Stomach smooth muscle (tissue), 2 donors: ENCODE data around the gene MEIS3.
"Not testable (repeated sequence)": the region's sequence is repeated elsewhere in the genome, so short reads cannot be mapped to it uniquely, and the experiment has no call there.

Experiments used
- H3K27ac ChIP-seq: one replicate; pipeline ENCODE4 v1.7.0; 2013; ENCODE audit warnings: mild to moderate bottlenecking, low read length, inconsistent platforms
- H3K27me3 ChIP-seq, 2 donors: one replicate each; pipeline ENCODE4 v1.7.0; 2013; ENCODE audit warnings: low read length in 2 of 2; ENCODE audit not compliant: insufficient read depth in 2 of 2, control insufficient read depth in 1 of 2
- H3K36me3 ChIP-seq, 2 donors: one replicate each; pipeline ENCODE4 v1.7.0; 2013; ENCODE audit warnings: low read length in 2 of 2; ENCODE audit not compliant: control insufficient read depth in 2 of 2, insufficient read depth in 2 of 2
- H3K4me1 ChIP-seq: one replicate; pipeline ENCODE4 v1.7.0; 2013; ENCODE audit warnings: low read length; ENCODE audit not compliant: control insufficient read depth, insufficient read depth
- H3K4me3 ChIP-seq, 2 donors: one replicate each; pipeline ENCODE4 v1.7.0; 2013; ENCODE audit warnings: low read length in 2 of 2
- H3K9ac ChIP-seq, 2 donors: one replicate each; pipeline ENCODE4 v1.7.0; 2013; ENCODE audit warnings: low read length in 2 of 2, mild to moderate bottlenecking in 1 of 2
- H3K9me3 ChIP-seq, 2 donors: one replicate each; pipeline ENCODE4 v1.7.0; 2013; ENCODE audit warnings: low read length in 2 of 2; ENCODE audit not compliant: control insufficient read depth in 2 of 2
- donor health status: healthy.
- donor health status: Pancreatic carcinoma.

Gene MEIS3

GRCh38 chr19:47415953-47416642, 3.2 kb downstream of the MEIS3 start:
- Histone ChIP-seq H3K9ac (no peak overlapping the region), H3K4me1 (peaks cover 19% of the 10 kb centered on the region), H3K9me3 (no peaks in the 10 kb centered on the region), H3K27ac (no peak overlapping the region), H3K4me3 (no peak overlapping the region), H3K27me3 (peaks cover 28 to 36% of the 10 kb centered on the region in 2 donors), H3K36me3 (no peaks in the 10 kb centered on the region)

DNA sequence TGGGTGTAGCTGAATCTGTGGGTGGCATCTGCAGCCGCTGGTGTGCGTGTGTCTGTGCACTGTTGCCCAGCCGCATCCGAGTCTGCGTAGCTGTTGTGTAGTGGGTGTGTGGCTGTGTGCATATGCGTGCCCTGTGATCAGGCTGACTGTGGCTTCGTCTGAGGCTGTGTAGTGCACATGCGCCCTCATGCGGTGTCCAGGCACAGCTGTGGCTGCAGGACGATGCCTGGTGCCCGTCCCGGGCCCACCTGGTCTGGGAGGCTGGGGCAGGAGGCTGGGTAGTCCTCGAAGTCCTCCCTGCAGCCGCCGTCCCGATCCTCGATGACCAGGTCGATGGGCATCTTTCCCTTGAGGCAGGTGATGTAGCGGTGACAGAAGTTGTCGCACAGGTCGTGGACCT, 4.9 kb downstream of the MEIS3 start:
- no peak overlapping the region for H3K27ac ChIP-seq
- H3K9ac ChIP-seq: no peak overlapping the region
- no peaks in the 10 kb centered on the region for H3K9me3 ChIP-seq
- H3K36me3 ChIP-seq: no peaks in the 10 kb centered on the region
- peaks cover 18% of the 10 kb centered on the region for H3K4me1 ChIP-seq
- H3K4me3 ChIP-seq: no peak overlapping the region
- H3K27me3 ChIP-seq: peaks cover 14 to 23% of the 10 kb centered on the region in 2 donors

GRCh38 chr19:47413941-47414340, 5.4 kb downstream of the MEIS3 start:
- Histone ChIP-seq H3K4me1 (peaks cover 13% of the 10 kb centered on the region), H3K36me3 (no peaks in the 10 kb centered on the region), H3K9ac (no peak overlapping the region), H3K27ac (no peak overlapping the region), H3K27me3 (peaks cover 10 to 22% of the 10 kb centered on the region in 2 donors), H3K4me3 (no peak overlapping the region), H3K9me3 (no peaks in the 10 kb centered on the region)

GRCh38 chr19:47411696-47412095, 7.6 kb downstream of the MEIS3 start:
- not testable (repeated sequence) for H3K4me3 ChIP-seq, H3K4me1 ChIP-seq, H3K9ac ChIP-seq, H3K27ac ChIP-seq, H3K9me3 ChIP-seq, H3K27me3 ChIP-seq, H3K36me3 ChIP-seq

DNA sequence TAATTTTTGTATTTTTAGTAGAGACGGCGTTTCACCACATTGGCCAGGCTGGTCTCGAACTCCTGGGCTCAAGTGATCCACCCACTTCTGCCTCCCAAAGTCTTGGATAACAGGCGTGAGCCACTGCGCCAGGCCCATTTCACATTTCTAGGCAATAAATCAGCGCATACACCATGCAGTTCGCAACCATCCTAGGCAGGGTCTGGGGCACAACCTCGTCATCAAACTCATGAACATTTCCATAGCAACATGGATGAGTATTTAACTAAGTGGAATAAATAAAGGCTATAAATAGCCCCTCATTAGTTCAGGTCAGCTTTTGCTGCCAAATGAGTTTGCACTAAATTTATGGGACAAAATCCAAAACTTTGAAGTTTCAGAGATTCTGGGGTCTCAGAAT, 8.2 kb downstream of the MEIS3 start:
- no peaks in the 10 kb centered on the region for H3K9me3 ChIP-seq
- no peak overlapping the region for H3K9ac ChIP-seq
- no peak overlapping the region for H3K27ac ChIP-seq
- no peaks in the 10 kb centered on the region for H3K36me3 ChIP-seq
- H3K4me3 ChIP-seq: no peak overlapping the region
- no peaks in the 10 kb centered on the region for H3K4me1 ChIP-seq
- peaks cover 0 to 3% of the 10 kb centered on the region in 2 donors for H3K27me3 ChIP-seq

GRCh38 chr19:47408156-47408938, 11.0 kb downstream of the MEIS3 start:
- Histone ChIP-seq H3K4me3 (no peak overlapping the region), H3K36me3 (no peaks in the 10 kb centered on the region), H3K27me3 (peaks cover 0 to 4% of the 10 kb centered on the region in 2 donors), H3K9ac (no peak overlapping the region), H3K9me3 (peaks cover 0 to 3% of the 10 kb centered on the region in 2 donors), H3K27ac (no peak overlapping the region), H3K4me1 (no peaks in the 10 kb centered on the region)

GRCh38 chr19:47407417-47407774, 11.9 kb downstream of the MEIS3 start:
- H3K4me1 ChIP-seq: no peaks in the 10 kb centered on the region
- no peak overlapping the region for H3K27ac ChIP-seq
- H3K27me3 ChIP-seq: peaks cover 0 to 4% of the 10 kb centered on the region in 2 donors
- H3K9ac ChIP-seq: no peak overlapping the region
- no peak overlapping the region for H3K4me3 ChIP-seq
- peaks cover 0 to 3% of the 10 kb centered on the region in 2 donors for H3K9me3 ChIP-seq
- no peaks in the 10 kb centered on the region for H3K36me3 ChIP-seq

- Histone ChIP-seq H3K4me1 (no peaks in the 10 kb centered on the region), H3K4me3 (no peak overlapping the region), H3K9ac (no peak overlapping the region), H3K36me3 (no peaks in the 10 kb centered on the region), H3K27ac (no peak overlapping the region), H3K27me3 (peaks cover 0 to 4% of the 10 kb centered on the region in 2 donors), H3K9me3 (peaks cover 0 to 3% of the 10 kb centered on the region in 2 donors)
These were observed 12.5 kb downstream of the MEIS3 start for GRCh38 chr19:47406711-47407416.

DNA sequence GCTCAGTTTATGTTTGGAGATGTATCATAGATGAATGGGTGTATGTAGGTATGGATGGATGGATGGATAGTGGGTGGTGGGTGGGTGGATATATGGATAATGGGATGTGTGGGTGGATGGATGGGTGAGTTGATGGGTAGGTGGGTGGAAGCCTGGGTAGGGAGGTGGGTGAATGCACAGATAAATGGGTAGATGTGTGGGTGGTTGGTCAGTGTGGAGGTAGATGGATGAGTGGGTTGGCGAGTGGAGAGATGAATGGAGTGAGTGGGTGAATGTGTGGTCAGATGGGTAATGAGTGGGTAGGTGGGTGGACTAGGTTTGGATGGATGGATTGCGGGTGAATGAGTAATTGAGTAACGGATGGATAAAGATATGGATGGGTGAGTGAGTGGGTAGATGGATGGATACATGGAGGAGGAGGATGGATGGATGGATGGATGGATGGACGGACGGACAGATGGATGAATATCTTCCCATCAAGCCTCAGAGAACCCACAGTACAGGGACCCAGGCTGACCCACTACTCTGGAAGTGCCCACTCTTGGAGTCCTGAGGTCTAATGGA, 13.4 kb downstream of the MEIS3 start:
- H3K36me3 ChIP-seq: no peaks in the 10 kb centered on the region
- no peak overlapping the region for H3K4me3 ChIP-seq
- H3K4me1 ChIP-seq: no peaks in the 10 kb centered on the region
- H3K9ac ChIP-seq: no peak overlapping the region
- H3K27ac ChIP-seq: no peak overlapping the region
- peaks cover 0 to 4% of the 10 kb centered on the region in 2 donors for H3K27me3 ChIP-seq
- H3K9me3 ChIP-seq: peaks cover 0 to 3% of the 10 kb centered on the region in 2 donors

DNA sequence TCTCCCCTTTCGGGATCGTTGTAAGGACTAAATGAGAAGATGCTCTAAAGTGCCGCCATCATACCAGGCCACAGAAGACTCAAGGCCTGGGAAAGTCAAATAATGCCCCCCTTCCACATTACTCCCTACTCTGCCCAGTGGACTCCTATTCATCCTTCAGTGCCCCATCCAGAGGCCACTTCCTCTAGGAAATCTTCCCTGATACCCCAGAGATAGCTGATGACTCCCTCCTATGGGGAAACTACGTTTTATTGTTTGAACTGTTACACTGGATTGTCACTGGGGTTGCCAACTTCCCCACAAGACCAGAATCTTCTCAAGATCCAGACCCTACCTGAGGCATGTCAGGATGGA, 14.2 kb downstream of the MEIS3 start:
- Histone ChIP-seq H3K4me1 (no peaks in the 10 kb centered on the region), H3K27ac (no peak overlapping the region), H3K27me3 (peaks cover 0 to 4% of the 10 kb centered on the region in 2 donors), H3K36me3 (no peaks in the 10 kb centered on the region), H3K9me3 (peaks cover 0 to 3% of the 10 kb centered on the region in 2 donors), H3K4me3 (no peak overlapping the region), H3K9ac (no peak overlapping the region)
